ENCODE results near the gene RUNDC1.

GRCh38 chr17:43028221-43028861 is 48.0 kb downstream of the RUNDC1 start:
- TF ChIP-seq CTCF (IDR thresholded peaks at IDR 0.05; ENCODE audit: low read length) = no peak
- TF ChIP-seq EZH2 (optimal IDR thresholded peaks at IDR 0.05; ENCODE audit: low read depth, low read length) = no peak
- no peak for TF ChIP-seq EZH2phosphoT487 (IDR thresholded peaks at IDR 0.05; ENCODE audit: low read length)
